Stimulated activated CD4-positive, alpha-beta T cell treated with anti-CD3 and anti-CD28 coated beads, Interleukin-4, amount 100 ng/mL, for 24 hours (primary cell): ENCODE data around the gene MISP.

ENCODE experiments used
- DNase-seq: peaks from one replicate; pipeline ENCODE4 v3.0.0-alpha.2; 2020

MISP gene

DNA sequence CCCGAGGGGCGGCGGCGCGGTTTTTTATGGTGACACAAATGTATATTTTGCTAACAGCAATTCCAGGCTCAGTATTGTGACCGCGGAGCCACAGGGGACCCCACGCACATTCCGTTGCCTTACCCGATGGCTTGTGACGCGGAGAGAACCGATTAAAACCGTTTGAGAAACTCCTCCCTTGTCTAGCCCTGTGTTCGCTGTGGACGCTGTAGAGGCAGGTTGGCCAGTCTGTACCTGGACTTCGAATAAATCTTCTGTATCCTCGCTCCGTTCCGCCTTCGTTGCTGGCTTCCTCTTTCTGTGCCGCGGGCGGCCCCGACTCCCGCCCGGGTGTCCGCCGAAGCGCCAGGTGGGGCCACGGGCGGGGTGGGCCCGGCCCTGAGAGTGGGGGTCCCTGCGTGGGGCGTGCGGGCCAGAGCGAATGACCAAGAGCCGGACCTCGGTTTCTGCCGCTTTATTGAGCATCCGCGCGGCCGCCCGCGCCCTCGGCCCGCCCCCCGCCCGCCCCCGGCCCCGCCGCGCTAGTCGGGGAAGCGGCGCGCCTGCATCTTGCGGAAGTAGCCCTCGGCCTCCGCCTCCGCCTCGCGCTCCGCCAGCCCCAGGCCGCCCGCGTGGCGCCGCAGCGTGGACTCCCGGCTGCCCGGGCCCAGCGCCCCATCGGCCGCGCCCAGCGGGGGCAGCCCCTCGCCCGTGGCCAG is 61.3 kb downstream of the MISP start:
- no peak for DNase-seq

DNA sequence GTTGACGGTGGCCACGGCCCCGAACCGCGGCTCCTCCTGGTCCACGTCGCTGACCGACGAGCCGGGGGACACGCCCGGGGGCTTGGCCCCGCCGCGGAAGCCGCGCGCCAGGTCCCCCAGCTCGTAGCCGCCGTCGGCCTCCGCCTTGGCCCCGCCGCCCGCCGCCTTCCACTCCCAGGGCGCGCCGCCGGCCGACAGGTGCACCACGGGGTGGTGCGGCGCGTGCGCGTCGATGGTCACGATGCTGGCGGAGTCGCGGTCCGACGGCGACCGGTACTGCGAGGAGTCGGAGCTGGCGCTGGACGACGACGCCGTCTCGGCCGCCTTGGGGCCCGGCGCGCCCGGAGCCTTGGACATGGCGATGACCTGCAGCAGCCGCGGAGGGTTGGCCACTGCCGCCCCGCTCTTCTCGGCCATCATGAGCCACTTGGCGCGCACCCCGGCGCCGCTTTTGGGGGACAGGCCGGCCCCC is 61.9 kb downstream of the MISP start:
- DNase-seq = no peak

DNA sequence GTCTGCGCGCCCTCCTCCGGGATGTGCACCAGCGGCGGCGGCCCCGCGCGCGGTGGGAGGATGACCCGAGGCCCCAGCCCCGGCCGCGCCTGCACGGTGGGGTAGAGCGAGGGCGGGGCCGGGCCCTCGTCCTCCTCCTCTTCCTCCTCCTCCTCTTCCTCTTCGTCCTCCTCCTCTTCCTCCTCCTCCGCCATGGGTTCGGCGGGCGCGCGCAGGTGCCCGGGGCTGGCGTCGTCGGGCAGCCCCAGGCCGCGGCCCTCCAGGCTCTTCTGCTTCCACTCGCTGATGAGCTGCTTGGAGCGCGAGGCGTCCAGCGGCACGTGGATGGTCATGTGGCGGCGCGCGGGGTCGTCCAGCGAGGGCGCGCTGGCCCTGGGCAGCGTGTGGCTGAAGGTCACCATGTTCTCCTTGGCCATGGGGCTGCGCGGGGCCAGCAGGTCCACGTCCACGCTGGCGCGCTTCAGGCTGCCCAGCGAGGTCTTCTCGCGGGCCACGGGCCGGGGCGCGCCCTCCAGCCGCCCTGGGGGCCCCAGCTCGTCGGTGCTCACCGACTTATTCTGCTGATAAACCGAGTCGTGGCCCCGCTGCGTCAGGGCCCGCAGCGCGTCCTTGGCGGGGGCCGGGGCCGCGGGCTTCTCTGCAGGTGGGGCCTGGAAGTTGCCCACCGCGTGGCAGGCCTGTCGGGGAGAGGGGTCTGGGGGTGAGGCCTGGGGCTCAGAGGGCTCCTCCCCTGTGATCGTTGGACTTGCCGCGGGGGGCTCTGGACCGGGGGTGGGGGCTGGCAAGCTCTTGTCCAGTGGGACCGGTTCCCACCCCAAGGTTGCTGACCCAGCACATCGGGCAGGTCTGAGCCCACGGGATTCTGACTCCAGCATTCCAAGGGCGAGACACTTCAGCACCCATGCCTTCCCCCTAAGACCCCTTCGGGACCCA is 62.6 kb downstream of the MISP start:
- DNase-seq = no peak
